ENCODE measurements around the gene XIRP1. TPM values are rescaled to one million over a fixed set of nuclear protein-coding genes. Genes with fewer than 3 reads are reported as not detected.

XIRP1 gene
- total RNA-seq, 1 donor from 2014 or later = 0.08 TPM

DNA sequence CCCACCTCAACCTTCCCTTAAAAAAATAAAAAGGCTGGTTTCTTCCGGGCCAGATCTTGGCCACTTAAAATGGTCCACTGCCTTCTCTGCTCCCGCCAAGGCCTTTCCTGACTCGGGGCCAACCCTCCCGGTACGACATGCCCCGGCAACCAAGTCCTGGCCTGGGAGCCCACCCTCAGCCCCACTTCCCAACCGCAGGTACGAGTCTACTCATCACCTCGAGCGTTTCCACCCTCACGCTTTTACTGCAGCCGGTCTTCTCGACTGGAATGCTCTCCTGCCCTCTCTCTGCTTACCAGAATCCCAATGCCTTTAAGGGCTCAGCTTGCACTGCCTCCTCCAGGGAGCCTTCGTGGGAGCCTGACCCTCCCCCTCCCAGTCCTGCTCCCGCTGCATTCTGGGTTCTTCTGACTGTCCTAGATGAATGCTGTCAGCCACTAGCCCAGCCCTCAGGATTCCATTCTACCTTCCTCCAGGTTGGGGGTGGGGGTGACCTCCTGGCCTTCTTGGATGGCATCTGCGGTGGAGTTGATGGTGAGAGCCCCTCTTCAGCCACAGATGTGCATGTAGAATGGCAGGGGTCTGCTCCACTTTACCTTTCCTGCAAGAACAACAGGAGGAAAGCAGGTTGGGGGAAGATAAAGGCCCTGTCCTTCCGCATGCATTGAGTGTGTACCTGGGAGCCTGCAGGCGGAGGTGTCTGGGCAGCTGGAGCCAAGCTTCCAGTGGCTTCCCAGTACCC is 37.9 kb downstream of the XIRP1 start:
- H3K4me3 ChIP-seq (ENCODE audit: low read depth, low read length) = peak overlapping the region; percentile 42
- no peak for DNase-seq (ENCODE audit: low read depth)
- no peaks in the 10 kb centered on the region for H3K36me3 ChIP-seq (ENCODE audit: control insufficient read depth, insufficient read depth, low read length)
- H3K27me3 ChIP-seq (ENCODE audit: control insufficient read depth, insufficient read depth, low read length) = no peaks in the 10 kb centered on the region
- TF ChIP-seq, protein P1, sequence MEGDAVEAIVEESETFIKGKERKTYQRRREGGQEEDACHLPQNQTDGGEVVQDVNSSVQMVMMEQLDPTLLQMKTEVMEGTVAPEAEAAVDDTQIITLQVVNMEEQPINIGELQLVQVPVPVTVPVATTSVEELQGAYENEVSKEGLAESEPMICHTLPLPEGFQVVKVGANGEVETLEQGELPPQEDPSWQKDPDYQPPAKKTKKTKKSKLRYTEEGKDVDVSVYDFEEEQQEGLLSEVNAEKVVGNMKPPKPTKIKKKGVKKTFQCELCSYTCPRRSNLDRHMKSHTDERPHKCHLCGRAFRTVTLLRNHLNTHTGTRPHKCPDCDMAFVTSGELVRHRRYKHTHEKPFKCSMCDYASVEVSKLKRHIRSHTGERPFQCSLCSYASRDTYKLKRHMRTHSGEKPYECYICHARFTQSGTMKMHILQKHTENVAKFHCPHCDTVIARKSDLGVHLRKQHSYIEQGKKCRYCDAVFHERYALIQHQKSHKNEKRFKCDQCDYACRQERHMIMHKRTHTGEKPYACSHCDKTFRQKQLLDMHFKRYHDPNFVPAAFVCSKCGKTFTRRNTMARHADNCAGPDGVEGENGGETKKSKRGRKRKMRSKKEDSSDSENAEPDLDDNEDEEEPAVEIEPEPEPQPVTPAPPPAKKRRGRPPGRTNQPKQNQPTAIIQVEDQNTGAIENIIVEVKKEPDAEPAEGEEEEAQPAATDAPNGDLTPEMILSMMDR (IDR thresholded peaks at IDR 0.05; ENCODE audit: insufficient read depth, low read length, poor library complexity, severe bottlenecking) = no peak

DNA sequence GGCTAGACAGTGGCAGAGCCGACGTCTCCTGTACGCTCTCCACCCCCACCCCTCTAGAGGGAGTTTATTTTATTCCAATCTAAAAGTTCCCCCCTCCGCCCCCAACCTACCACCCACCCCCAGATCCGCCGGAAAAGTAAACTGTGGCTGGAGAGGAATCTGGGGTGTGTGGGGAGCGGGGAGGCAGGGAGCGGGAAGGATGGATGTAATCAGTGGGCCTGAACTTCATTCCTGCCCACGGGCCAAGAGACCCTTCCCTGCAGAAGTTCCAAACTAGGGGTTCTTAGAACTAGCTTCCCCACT is 38.5 kb downstream of the XIRP1 start:
- TF ChIP-seq, protein P1 (IDR thresholded peaks at IDR 0.05; ENCODE audit: insufficient read depth, low read length, poor library complexity, severe bottlenecking) = no peak
- no peaks in the 10 kb centered on the region for H3K36me3 ChIP-seq (ENCODE audit: control insufficient read depth, insufficient read depth, low read length)
- peak overlapping the region; percentile 42 for H3K4me3 ChIP-seq (ENCODE audit: low read depth, low read length)
- no peak for DNase-seq (ENCODE audit: low read depth)
- no peaks in the 10 kb centered on the region for H3K27me3 ChIP-seq (ENCODE audit: control insufficient read depth, insufficient read depth, low read length)

DNA sequence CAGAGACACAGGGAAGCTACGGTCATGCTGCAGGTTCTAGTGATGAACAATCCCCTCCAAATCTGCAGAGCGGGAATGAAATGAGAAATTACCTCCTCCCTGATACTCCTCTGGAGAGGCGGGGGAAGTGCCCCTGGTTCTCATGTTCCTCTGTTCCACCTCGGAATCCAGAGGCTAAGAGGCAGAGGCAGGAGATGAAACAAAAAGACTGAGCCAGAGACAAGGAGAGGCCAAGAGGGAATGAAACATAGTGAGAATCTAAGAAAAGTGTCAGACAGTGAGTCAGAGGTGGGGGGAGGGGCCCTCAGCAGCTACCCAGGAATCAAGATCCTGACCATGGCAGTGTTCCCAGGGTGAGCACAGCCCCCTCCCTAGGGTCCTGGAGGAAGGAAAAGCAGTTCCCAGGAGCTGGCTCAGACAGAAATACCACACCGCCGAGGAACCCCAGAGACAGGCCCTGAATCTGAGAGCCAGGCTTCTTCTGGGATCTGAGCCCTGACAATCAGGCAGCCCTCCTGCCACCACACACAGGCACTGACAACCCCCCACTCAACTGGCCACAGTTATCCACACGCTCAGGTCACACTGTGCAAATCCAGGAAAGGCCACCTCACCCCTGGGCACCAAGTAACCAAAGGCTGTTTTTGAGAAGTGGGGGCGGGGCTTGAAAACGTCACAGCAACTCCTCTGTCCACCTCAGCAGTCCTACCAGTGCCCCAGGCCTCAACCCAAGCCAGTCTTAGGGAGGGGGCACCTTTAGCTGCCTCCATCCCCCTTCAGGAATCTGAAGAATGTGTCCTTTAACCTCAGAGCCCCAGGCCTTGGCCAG is 41.4 kb downstream of the XIRP1 start:
- TF ChIP-seq, protein P1 (IDR thresholded peaks at IDR 0.05; ENCODE audit: insufficient read depth, low read length, poor library complexity, severe bottlenecking) = no peak
- Histone ChIP-seq H3K36me3 (ENCODE audit: control insufficient read depth, insufficient read depth, low read length) (no peaks in the 10 kb centered on the region), H3K4me3 (ENCODE audit: low read depth, low read length) (peak overlapping the region; percentile 93), H3K27me3 (ENCODE audit: control insufficient read depth, insufficient read depth, low read length) (no peaks in the 10 kb centered on the region)
- DNase-seq (ENCODE audit: low read depth) = peak; percentile 93

DNA sequence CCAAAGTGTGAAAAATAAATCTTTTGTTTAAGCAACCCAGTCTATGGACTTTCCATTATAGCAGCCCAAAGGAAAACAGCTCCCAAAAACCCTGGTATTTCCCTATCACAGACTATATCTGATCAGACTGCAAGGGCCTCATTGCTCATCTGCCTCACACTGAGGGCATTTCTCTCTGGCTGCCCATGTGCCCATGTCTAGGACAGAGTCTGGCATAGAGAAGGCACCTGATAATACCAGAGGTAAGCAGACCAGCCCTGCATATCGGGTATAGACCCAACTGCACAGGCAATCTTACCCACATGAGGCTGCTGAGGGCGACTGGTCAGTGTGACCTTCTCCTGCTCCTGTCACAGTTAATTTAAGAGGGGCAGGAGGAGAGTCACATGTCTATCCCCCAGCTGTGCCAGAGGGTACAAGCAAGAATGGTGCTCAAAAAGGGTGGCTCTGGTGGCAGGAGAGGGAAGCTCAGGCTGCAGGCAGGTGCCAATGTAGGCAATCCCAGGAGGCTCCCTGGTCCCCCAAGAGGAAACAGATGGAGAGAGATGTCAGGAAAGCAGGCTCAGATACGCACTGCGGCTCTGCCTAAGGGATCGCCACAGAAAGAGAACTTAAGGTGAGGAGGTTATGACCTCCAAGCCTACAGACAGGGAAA is 42.1 kb downstream of the XIRP1 start:
- no peak for DNase-seq (ENCODE audit: low read depth)
- Histone ChIP-seq H3K4me3 (ENCODE audit: low read depth, low read length) (peak overlapping the region; percentile 20), H3K27me3 (ENCODE audit: control insufficient read depth, insufficient read depth, low read length) (no peaks in the 10 kb centered on the region), H3K36me3 (ENCODE audit: control insufficient read depth, insufficient read depth, low read length) (no peaks in the 10 kb centered on the region)
- TF ChIP-seq, protein P1 (IDR thresholded peaks at IDR 0.05; ENCODE audit: insufficient read depth, low read length, poor library complexity, severe bottlenecking) = no peak

DNA sequence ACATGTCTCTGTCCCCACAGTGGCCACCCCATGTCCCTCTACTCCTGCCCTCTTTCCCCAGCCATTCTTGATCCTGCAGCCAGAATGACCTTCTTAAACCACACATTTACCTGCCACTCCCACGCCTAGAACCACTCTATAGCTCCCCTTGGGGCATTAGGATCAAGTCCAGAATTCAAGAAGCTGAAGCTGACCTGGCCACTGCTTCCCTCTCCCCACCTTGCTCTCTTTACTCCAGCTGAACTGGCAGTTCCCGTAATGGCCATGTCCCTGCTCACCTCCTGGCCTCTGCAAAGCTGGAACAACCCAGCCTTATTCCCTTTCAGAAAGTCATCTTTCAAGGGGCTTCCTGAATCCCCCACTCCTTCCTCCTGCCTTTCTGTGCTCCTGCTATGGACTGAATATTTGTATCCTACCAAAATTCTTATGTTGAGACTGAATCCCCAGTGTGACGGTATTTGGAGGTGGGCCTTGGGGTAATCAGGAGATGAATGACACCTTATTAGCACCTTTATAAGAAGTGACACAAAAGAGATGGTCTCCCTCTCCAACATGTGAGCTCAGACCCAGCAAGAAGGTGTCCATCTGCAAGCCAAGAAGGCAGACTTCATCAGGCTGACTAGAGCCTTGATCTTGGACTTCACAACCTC is 42.8 kb downstream of the XIRP1 start:
- no peak for DNase-seq (ENCODE audit: low read depth)
- no peak overlapping the region for H3K4me3 ChIP-seq (ENCODE audit: low read depth, low read length)

More for the DNA sequence above, 42.8 kb downstream of the XIRP1 start:
- TF ChIP-seq, protein P1 (IDR thresholded peaks at IDR 0.05; ENCODE audit: insufficient read depth, low read length, poor library complexity, severe bottlenecking) = no peak
- Histone ChIP-seq H3K27me3 (ENCODE audit: control insufficient read depth, insufficient read depth, low read length) (no peaks in the 10 kb centered on the region), H3K36me3 (ENCODE audit: control insufficient read depth, insufficient read depth, low read length) (peaks cover 1% of the 10 kb centered on the region)

All from kidney epithelial cell (primary cell).